PC-3 (cell line): Measurements from ENCODE around the gene RB1. TPM values are rescaled to one million over a fixed set of nuclear protein-coding genes. Genes with fewer than 3 reads are reported as not detected.

Source experiments
- ATAC-seq: fragments of 200-7000 bp; cut with Tn5 transposase; 2 replicates; pipeline ENCODE4 v1.9.1; 2020; ENCODE audit warnings: mild to moderate bottlenecking, moderate library complexity
- BruUV-seq: library from RNA; stranded (reverse); fragments of 400-500 nt; replicated peaks from 2 replicates; lab custom pipeline; 2021; lab: Mats Ljungman, UMichigan
- CTCF ChIA-PET: fragments of 300-600 bp; sonication (Branson Sonifier 250); formaldehyde crosslinking; loops from one replicate; lab custom pipeline; 2022; ENCODE audit warnings: antibody characterized with exemption; lab: Charles Lee
- POLR2A ChIA-PET: fragments of 300-600 bp; sonication (Branson Sonifier 250); formaldehyde crosslinking; loops from one replicate; lab custom pipeline; 2022; ENCODE audit warnings: antibody characterized with exemption; ENCODE audit not compliant: unreplicated experiment; lab: Charles Lee
- DNase-seq: peaks from one replicate; pipeline ENCODE4 v3.0.0-alpha.2; 2015
- H2AFZ ChIP-seq: fragments of 300-600 bp; sonication (generic); 2 replicates; pipeline ENCODE4 v1.6.0; 2016; ENCODE audit warnings: antibody characterized with exemption, low read length
- H3F3A ChIP-seq: fragments of 300-600 bp; sonication (generic); one replicate; pipeline ENCODE4 v1.6.0; 2017; ENCODE audit warnings: antibody characterized with exemption, low read length, control low read depth, mild to moderate bottlenecking; ENCODE audit not compliant: unreplicated experiment
- H3K27ac ChIP-seq: fragments of 300-600 bp; sonication (generic); 2 replicates; pipeline ENCODE4 v1.5.1; 2016; ENCODE audit warnings: mild to moderate bottlenecking, low read length
- H3K27me3 ChIP-seq: fragments of 300-600 bp; sonication (generic); 2 replicates; pipeline ENCODE4 v1.6.1; 2016; ENCODE audit warnings: low read length, mixed read lengths
- H3K36me3 ChIP-seq: fragments of 300-600 bp; sonication (generic); 2 replicates; pipeline ENCODE4 v1.6.1; 2016; ENCODE audit warnings: low read depth, mixed run types, low read length, mixed read lengths
- H3K4me1 ChIP-seq: fragments of 300-600 bp; sonication (generic); 2 replicates; pipeline ENCODE4 v1.5.1; 2016; ENCODE audit warnings: low read length; ENCODE audit not compliant: insufficient read depth
- H3K4me2 ChIP-seq: fragments of 300-600 bp; sonication (generic); 2 replicates; pipeline ENCODE4 v1.6.0; 2016; ENCODE audit warnings: low read length
- H3K4me3 ChIP-seq: fragments of 300-600 bp; sonication (generic); 2 replicates; pipeline ENCODE4 v1.5.1; 2016; ENCODE audit warnings: mild to moderate bottlenecking, low read length, mixed read lengths
- H3K79me2 ChIP-seq: fragments of 300-600 bp; sonication (generic); 2 replicates; pipeline ENCODE4 v1.6.1; 2017; ENCODE audit warnings: low read length, mixed read lengths
- H3K9ac ChIP-seq: fragments of 300-600 bp; sonication (generic); 2 replicates; pipeline ENCODE4 v1.6.0; 2016; ENCODE audit warnings: mild to moderate bottlenecking, low read length
- H3K9me2 ChIP-seq: fragments of 300-600 bp; sonication (generic); replicated peaks from 2 replicates; pipeline ENCODE4 v1.6.1; 2016; ENCODE audit warnings: mixed run types, low read length, mixed read lengths
- H3K9me3 ChIP-seq: fragments of 300-600 bp; sonication (generic); 2 replicates; pipeline ENCODE4 v1.6.1; 2016; ENCODE audit warnings: low read length, mixed read lengths
- H4K20me1 ChIP-seq: fragments of 300-600 bp; sonication (generic); 2 replicates; pipeline ENCODE4 v1.6.1; 2016; ENCODE audit warnings: low read length, mixed read lengths
- CTCF ChIP-seq: fragments of 300-600 bp; sonication (generic); conservative IDR thresholded peaks from 2 replicates; pipeline ENCODE4 v1.5.1; 2017; ENCODE audit warnings: antibody characterized with exemption, low read depth, mild to moderate bottlenecking, low read length
- EZH2 ChIP-seq: fragments of 300-600 bp; sonication (generic); IDR thresholded peaks from one replicate; pipeline ENCODE4 v1.6.1; 2017; ENCODE audit warnings: antibody characterized with exemption, mild to moderate bottlenecking, low read length; ENCODE audit not compliant: unreplicated experiment
- EZH2phosphoT487 ChIP-seq: fragments of 300-600 bp; sonication (generic); IDR thresholded peaks from 2 replicates; pipeline ENCODE4 v1.6.1; 2018; ENCODE audit warnings: mild to moderate bottlenecking, antibody characterized with exemption, low read length, borderline replicate concordance
- intact Hi-C: fragments of 100-400 bp; cut with micrococcal nuclease; formaldehyde crosslinking; loops from 2 replicates; pipeline ENCODE4 v1.9.0; 2023
- total RNA-seq: library from RNA; depleted of rRNA; stranded (reverse); fragments of >200 nt; gene quantifications from 2 replicates; pipeline ENCODE4 v1.2.3, GENCODE V29; 2014

The RB1 gene
- total RNA-seq, 1 experiment from 2014 or later: 14.3 TPM

DNA sequence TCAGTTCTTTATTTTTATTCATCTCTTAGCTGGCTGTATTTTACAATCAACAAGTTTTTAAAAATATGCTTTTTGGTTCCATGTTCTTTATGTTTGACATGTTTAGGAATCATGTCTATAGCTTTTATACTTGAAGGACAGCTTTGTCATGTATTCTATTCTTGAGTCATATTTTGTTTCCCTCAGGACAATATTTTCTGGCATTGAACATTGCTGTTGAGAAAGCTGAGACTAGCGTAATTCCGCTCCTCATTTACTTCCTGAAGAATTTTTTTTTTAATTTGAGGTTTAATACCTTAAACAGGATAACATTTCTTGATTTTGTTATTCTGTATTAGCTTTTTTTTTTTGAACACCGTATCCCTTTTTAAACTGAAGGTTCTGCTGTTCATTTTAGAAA is 53.2 kb downstream of the RB1 start:
- H3K4me2 ChIP-seq: no peak overlapping the region
- ATAC-seq (no peak), DNase-seq (no peak)
- no peak overlapping the region for H3K9ac ChIP-seq
- H3F3A ChIP-seq: no peaks in the 10 kb centered on the region
- BruUV-seq: no TSS peak
- H3K27me3 ChIP-seq: no peaks in the 10 kb centered on the region
- no peaks in the 10 kb centered on the region for H3K9me2 ChIP-seq
- H3K79me2 ChIP-seq: no peaks in the 10 kb centered on the region
- CTCF ChIA-PET: no interaction called here
- H4K20me1 ChIP-seq: no peaks in the 10 kb centered on the region
- H3K36me3 ChIP-seq: peaks cover 12% of the 10 kb centered on the region
- no peak overlapping the region for H2AFZ ChIP-seq
- TF ChIP-seq EZH2: no peak
- TF ChIP-seq CTCF: no peak
- TF ChIP-seq EZH2phosphoT487: no peak
- H3K9me3 ChIP-seq: 0 out of 2 replicates have a peak, but pooled peaks cover 5% of the 10 kb centered on the region
- H3K4me1 ChIP-seq: no peaks in the 10 kb centered on the region
- H3K4me3 ChIP-seq: no peak overlapping the region
- POLR2A ChIA-PET: interaction anchor here (0.6 to 0.7 kb wide), 2 partner anchors 91 to 176 kb away, joined by 3 read pairs; no protein-coding TSS in a partner anchor
- H3K27ac ChIP-seq: no peak overlapping the region
- intact Hi-C loops: no loop called here

DNA sequence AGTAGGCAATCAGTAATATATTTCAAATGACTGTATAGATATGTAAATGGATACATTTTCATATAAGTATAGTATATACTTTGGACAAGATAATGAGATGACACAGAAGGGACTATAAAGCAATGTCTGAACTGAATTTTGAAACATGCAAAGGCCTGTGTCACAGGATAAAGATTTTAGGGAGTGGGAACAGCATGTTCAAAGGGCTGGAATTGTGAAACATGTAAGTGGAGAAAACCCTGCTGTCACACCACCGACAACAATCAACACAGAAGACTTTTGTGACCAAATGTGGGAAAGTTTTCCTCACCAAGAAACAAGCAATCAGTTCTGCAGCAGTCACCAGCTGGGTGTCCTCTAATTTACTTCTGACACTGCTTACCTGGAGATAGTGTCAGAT is 66.4 kb downstream of the RB1 start:
- Histone ChIP-seq H2AFZ (no peak overlapping the region), H3K27me3 (no peaks in the 10 kb centered on the region), H3K4me1 (no peaks in the 10 kb centered on the region), H3K79me2 (no peaks in the 10 kb centered on the region), H3K4me3 (no peak overlapping the region), H3F3A (no peaks in the 10 kb centered on the region), H3K27ac (no peak overlapping the region), H3K9ac (no peak overlapping the region), H3K9me2 (no peaks in the 10 kb centered on the region), H3K36me3 (no peaks in the 10 kb centered on the region; the same call in 1 of the 2 replicates), H4K20me1 (no peaks in the 10 kb centered on the region), H3K4me2 (no peak overlapping the region), H3K9me3 (no peaks in the 10 kb centered on the region)
- no TSS peak for BruUV-seq
- intact Hi-C loops: no loop called here
- no peak for DNase-seq
- ChIA-PET CTCF (no interaction called here), POLR2A (no interaction called here)
- ATAC-seq: no peak
- TF ChIP-seq EZH2: no peak
- no peak for TF ChIP-seq EZH2phosphoT487
- no peak for TF ChIP-seq CTCF

DNA sequence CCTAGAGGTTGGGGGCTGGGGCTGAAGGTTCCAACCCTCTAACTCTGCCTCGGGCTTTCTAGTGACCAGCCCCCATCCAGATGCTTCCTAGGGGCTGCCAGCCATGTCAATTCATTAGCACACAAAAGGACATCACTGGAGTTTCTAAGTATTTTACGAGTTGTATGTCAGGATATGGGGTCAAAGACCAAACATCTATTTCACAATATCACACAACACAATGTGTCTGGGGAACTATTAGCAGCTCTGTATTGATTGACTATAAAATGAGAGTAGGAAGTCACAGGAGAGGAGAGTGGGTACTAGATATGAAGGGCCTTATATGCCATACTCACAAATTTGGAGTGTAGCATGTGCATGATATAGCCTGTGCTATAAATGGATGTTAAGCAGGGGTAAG is 67.3 kb downstream of the RB1 start:
- no peaks in the 10 kb centered on the region for H3K9me2 ChIP-seq
- TF ChIP-seq CTCF (no peak), EZH2 (no peak), EZH2phosphoT487 (no peak)
- ATAC-seq (no peak), DNase-seq (no peak)
- H3K36me3 ChIP-seq: no peaks in the 10 kb centered on the region; the same call in 1 of the 2 replicates
- ChIA-PET POLR2A (no interaction called here), CTCF (no interaction called here)
- H3K9ac ChIP-seq: no peak overlapping the region
- H3K4me1 ChIP-seq: no peaks in the 10 kb centered on the region
- H3K27ac ChIP-seq: no peak overlapping the region
- H3K79me2 ChIP-seq: no peaks in the 10 kb centered on the region
- H4K20me1 ChIP-seq: no peaks in the 10 kb centered on the region
- H3K9me3 ChIP-seq: no peaks in the 10 kb centered on the region
- H3K27me3 ChIP-seq: no peaks in the 10 kb centered on the region
- H3K4me3 ChIP-seq: no peak overlapping the region
- BruUV-seq: no TSS peak
- H3K4me2 ChIP-seq: no peak overlapping the region
- intact Hi-C loops: no loop called here
- H2AFZ ChIP-seq: no peak overlapping the region
- H3F3A ChIP-seq: no peaks in the 10 kb centered on the region
